Esophagus muscularis mucosa (tissue), 4 donors: ENCODE measurements around the gene ATXN7L3.

Source experiments
- EP300 ChIP-seq: sonication (generic); formaldehyde crosslinking; IDR thresholded peaks from one replicate; pipeline ENCODE4 v1.6.1; 2017; ENCODE audit warnings: antibody characterized with exemption
- POLR2A ChIP-seq: fragments of 450-650 bp; IDR thresholded peaks from one replicate; pipeline ENCODE4 v1.6.1; 2017; ENCODE audit warnings: antibody characterized with exemption, moderate library complexity, mild to moderate bottlenecking, low read depth
- POLR2AphosphoS5 ChIP-seq, 2 donors: sonication (generic); formaldehyde crosslinking; IDR thresholded peaks; one replicate each; pipeline ENCODE4 v1.6.1; 2017; ENCODE audit warnings: antibody characterized with exemption in 2 of 2
- TF ChIP-seq, protein P1 (sequence below), 3 experiments: fragments of 200-600 bp in 2 of 3; fragments of 450-650 bp in 1 of 3; sonication (generic) in 2 of 3; IDR thresholded peaks; one replicate each; pipeline ENCODE4 v1.5.1; 2017 to 2019; ENCODE audit warnings: antibody characterized with exemption in 3 of 3, mild to moderate bottlenecking in 2 of 3, moderate library complexity in 1 of 3

DNA sequence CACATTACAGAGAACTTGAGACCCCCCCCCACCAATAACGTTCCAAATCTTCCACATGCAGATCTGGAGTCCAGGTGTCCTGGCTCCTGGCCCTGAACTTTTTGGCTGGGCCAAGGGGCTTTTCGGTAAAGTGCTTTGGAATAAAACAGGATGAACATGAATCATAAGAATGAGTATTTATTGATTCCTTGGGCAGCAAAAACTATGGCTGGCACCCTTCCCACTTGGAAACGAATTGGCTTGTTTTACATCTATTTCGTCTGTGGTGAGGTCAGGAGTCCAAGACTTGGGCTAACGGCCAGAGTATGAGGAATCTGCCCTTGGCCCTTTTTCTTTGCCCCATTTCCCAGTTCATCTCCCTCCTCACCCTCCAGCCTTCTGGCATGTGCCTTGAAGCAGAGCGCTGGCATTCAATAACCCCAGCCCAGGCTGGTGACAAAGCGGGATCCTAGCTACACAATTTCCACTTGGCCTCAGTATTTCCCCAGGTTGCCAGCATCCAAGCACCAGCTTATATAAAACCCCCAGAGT, 23.9 kb upstream of the ATXN7L3 start:
- TF ChIP-seq, protein P1, sequence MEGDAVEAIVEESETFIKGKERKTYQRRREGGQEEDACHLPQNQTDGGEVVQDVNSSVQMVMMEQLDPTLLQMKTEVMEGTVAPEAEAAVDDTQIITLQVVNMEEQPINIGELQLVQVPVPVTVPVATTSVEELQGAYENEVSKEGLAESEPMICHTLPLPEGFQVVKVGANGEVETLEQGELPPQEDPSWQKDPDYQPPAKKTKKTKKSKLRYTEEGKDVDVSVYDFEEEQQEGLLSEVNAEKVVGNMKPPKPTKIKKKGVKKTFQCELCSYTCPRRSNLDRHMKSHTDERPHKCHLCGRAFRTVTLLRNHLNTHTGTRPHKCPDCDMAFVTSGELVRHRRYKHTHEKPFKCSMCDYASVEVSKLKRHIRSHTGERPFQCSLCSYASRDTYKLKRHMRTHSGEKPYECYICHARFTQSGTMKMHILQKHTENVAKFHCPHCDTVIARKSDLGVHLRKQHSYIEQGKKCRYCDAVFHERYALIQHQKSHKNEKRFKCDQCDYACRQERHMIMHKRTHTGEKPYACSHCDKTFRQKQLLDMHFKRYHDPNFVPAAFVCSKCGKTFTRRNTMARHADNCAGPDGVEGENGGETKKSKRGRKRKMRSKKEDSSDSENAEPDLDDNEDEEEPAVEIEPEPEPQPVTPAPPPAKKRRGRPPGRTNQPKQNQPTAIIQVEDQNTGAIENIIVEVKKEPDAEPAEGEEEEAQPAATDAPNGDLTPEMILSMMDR (IDR thresholded peaks at IDR 0.05): no peak
- TF ChIP-seq POLR2AphosphoS5 (IDR thresholded peaks at IDR 0.05) (peak in 1 of 2 donors; percentile 34), EP300 (no peak), POLR2A (no peak)
